OCI-LY7 (cell line): Measurements from ENCODE around the gene NTRK1. TPM values are rescaled to one million over a fixed set of nuclear protein-coding genes. Genes with fewer than 3 reads are reported as not detected.

ENCODE experiments used
- BruUV-seq: library from RNA; stranded (reverse); fragments of 400-500 nt; replicated peaks from 2 replicates; lab custom pipeline; 2021; lab: Mats Ljungman, UMichigan
- CTCF ChIA-PET: fragments of 300-600 bp; sonication (Branson Sonifier 250); formaldehyde crosslinking; loops from one replicate; lab custom pipeline; 2022; ENCODE audit warnings: antibody characterized with exemption; ENCODE audit not compliant: unreplicated experiment; lab: Charles Lee
- POLR2A ChIA-PET: fragments of 300-600 bp; sonication (Branson Sonifier 250); formaldehyde crosslinking; loops from one replicate; lab custom pipeline; 2022; ENCODE audit warnings: antibody characterized with exemption; lab: Charles Lee
- DNase-seq: peaks from one replicate; pipeline ENCODE4 v3.0.0-alpha.2; 2015; ENCODE audit warnings: low spot score
- H2AFZ ChIP-seq: fragments of 200-600 bp; sonication (generic), shearing (Covaris generic); 2 replicates; pipeline ENCODE4 v1.6.1; 2014; ENCODE audit warnings: mild to moderate bottlenecking, antibody characterized with exemption, low read length, moderate library complexity
- H3K27ac ChIP-seq: fragments of 200-600 bp; sonication (generic); 2 replicates; pipeline ENCODE4 v1.5.1; 2014; ENCODE audit warnings: mixed run types, low read depth, mild to moderate bottlenecking, moderate library complexity, low read length, inconsistent platforms; ENCODE audit not compliant: poor library complexity, severe bottlenecking
- H3K36me3 ChIP-seq: fragments of 200-600 bp; sonication (generic); 2 replicates; pipeline ENCODE4 v1.6.1; 2014; ENCODE audit warnings: mild to moderate bottlenecking, antibody characterized with exemption, low read length, moderate library complexity, mixed read lengths; ENCODE audit not compliant: insufficient read depth
- H3K4me1 ChIP-seq: fragments of 200-600 bp; sonication (generic); 2 replicates; pipeline ENCODE4 v1.5.1; 2014; ENCODE audit warnings: mild to moderate bottlenecking, low read length; ENCODE audit not compliant: insufficient read depth, poor library complexity, severe bottlenecking
- H3K4me2 ChIP-seq: fragments of 200-600 bp; sonication (generic); 2 replicates; pipeline ENCODE4 v1.6.1; 2014; ENCODE audit warnings: mild to moderate bottlenecking, low read length
- H3K4me3 ChIP-seq: fragments of 200-600 bp; sonication (generic); 2 replicates; pipeline ENCODE4 v1.5.1; 2014; ENCODE audit warnings: mild to moderate bottlenecking, low read depth, low read length; ENCODE audit not compliant: poor library complexity, severe bottlenecking
- H3K79me2 ChIP-seq: fragments of 200-600 bp; sonication (generic); 2 replicates; pipeline ENCODE4 v1.6.1; 2016; ENCODE audit warnings: low read depth, mild to moderate bottlenecking, low read length, moderate library complexity, mixed read lengths; ENCODE audit not compliant: insufficient read depth
- H3K9me2 ChIP-seq: fragments of 200-600 bp; sonication (generic); 2 replicates; pipeline ENCODE4 v1.6.1; 2016; ENCODE audit warnings: mild to moderate bottlenecking, low read length, mixed read lengths; ENCODE audit not compliant: insufficient read depth
- H3K9me3 ChIP-seq: fragments of 200-600 bp; sonication (generic); 2 replicates; pipeline ENCODE4 v1.6.1; 2014; ENCODE audit warnings: mild to moderate bottlenecking, mixed run types, low read length, mixed read lengths
- H4K20me1 ChIP-seq: fragments of 200-600 bp; sonication (generic); 2 replicates; pipeline ENCODE4 v1.6.1; 2014; ENCODE audit warnings: mild to moderate bottlenecking, antibody characterized with exemption, low read length, moderate library complexity, mixed read lengths; ENCODE audit not compliant: insufficient read depth
- EZH2phosphoT487 ChIP-seq: fragments of 200-600 bp; sonication (generic); IDR thresholded peaks from 2 replicates; pipeline ENCODE4 v1.6.1; 2018; ENCODE audit warnings: low read depth, borderline replicate concordance, mild to moderate bottlenecking, mixed run types, antibody characterized with exemption, low read length, moderate library complexity, mixed read lengths
- intact Hi-C: fragments of 100-400 bp; cut with micrococcal nuclease; formaldehyde crosslinking; loops from one replicate; pipeline ENCODE4 v1.10.0; 2022; ENCODE audit not compliant: unreplicated experiment
- total RNA-seq, 2 experiments: library from RNA; depleted of rRNA in 1 of 2; stranded (reverse); fragments of >200 nt in 1 of 2; shearing (Covaris generic) in 1 of 2; gene quantifications; 2 replicates each; pipeline ENCODE4 v1.2.3, GENCODE V29; 2014 to 2022
- TF ChIP-seq, protein P1 (sequence below): fragments of 200-600 bp; sonication (generic); conservative IDR thresholded peaks from 2 replicates; pipeline ENCODE4 v1.5.1; 2014; ENCODE audit warnings: mild to moderate bottlenecking, antibody characterized with exemption, low read length, moderate library complexity, mixed read lengths

The NTRK1 gene
- total RNA-seq, 2 experiments from 2014 or later: not detected

DNA sequence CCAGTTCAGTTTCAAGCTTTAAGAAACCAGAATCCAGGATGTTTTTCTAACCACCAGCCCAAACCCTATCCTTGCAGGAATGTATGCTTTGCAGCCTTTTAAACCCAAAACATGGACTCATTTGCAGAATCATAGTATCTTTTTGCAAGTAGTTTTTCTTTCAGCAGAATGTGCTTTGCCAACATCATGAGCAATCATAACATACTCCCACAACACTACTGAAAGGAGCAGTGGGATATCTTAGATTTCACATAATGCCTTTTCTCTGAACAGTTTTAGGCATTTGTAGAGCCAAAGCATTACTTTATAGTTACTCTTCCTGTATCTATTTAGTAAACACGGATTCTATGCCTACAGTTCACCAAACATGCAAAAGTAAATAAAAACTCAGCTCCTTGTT is 34.0 kb upstream of the NTRK1 start:
- H3K9me2 ChIP-seq: no peaks in the 10 kb centered on the region
- DNase-seq: no peak
- H3K36me3 ChIP-seq: no peaks in the 10 kb centered on the region
- H3K4me3 ChIP-seq: no peak overlapping the region
- H3K79me2 ChIP-seq: no peaks in the 10 kb centered on the region
- BruUV-seq: no TSS peak
- H3K4me1 ChIP-seq: no peaks in the 10 kb centered on the region
- TF ChIP-seq EZH2phosphoT487: no peak
- TF ChIP-seq, protein P1, sequence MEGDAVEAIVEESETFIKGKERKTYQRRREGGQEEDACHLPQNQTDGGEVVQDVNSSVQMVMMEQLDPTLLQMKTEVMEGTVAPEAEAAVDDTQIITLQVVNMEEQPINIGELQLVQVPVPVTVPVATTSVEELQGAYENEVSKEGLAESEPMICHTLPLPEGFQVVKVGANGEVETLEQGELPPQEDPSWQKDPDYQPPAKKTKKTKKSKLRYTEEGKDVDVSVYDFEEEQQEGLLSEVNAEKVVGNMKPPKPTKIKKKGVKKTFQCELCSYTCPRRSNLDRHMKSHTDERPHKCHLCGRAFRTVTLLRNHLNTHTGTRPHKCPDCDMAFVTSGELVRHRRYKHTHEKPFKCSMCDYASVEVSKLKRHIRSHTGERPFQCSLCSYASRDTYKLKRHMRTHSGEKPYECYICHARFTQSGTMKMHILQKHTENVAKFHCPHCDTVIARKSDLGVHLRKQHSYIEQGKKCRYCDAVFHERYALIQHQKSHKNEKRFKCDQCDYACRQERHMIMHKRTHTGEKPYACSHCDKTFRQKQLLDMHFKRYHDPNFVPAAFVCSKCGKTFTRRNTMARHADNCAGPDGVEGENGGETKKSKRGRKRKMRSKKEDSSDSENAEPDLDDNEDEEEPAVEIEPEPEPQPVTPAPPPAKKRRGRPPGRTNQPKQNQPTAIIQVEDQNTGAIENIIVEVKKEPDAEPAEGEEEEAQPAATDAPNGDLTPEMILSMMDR: no peak
- H3K4me2 ChIP-seq: no peak overlapping the region
- intact Hi-C loops: no loop called here
- no peak overlapping the region for H3K27ac ChIP-seq
- H4K20me1 ChIP-seq: no peaks in the 10 kb centered on the region
- H2AFZ ChIP-seq: no peak overlapping the region
- POLR2A ChIA-PET: interaction anchor here (0.5 kb wide), 1 partner anchor 31 kb away, joined by 3 read pairs; no protein-coding TSS in a partner anchor
- CTCF ChIA-PET: interaction anchor here (0.5 to 0.6 kb wide), 2 partner anchors 13 to 66 kb away, joined by 3 read pairs; no protein-coding TSS in a partner anchor
- H3K9me3 ChIP-seq: no peaks in the 10 kb centered on the region

DNA sequence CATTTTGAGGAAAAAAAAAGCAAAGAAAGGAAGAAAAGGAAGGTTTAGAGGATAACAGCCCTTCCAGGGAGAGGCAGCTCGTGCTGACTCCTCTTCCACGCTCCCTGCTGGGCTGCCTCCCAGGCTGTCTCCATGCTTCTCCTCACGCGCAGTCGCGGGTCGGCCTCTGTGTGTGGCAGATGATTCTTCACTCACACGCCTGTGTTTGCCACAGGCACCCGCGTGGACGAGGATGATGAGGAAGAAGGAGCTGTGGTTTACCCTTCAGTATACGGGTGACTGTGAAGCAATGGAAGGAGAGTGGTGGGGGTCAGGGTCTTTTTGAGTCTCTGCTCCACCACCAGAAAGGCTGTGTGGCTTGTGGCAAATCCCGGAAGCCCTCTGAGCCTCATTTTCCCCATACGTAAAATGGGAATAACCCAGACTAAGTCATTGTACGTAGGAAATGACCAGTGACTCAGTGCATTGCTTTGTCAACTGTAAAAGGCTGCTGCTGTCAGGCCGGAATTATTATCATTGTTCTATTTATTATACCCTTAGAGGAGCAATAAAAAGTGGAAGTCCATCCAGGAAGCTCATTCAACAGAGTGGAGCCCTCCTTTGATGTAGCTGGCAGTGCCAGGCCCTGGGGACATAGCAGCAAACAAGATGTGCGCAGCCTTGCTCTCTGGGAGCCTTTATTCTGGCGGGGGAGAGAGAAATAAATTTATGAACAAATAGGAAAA is 32.1 kb upstream of the NTRK1 start:
- Histone ChIP-seq H3K9me3 (no peaks in the 10 kb centered on the region), H3K4me2 (no peak overlapping the region), H2AFZ (no peak overlapping the region), H3K4me1 (no peaks in the 10 kb centered on the region), H3K9me2 (no peaks in the 10 kb centered on the region), H3K36me3 (no peaks in the 10 kb centered on the region), H4K20me1 (no peaks in the 10 kb centered on the region), H3K79me2 (no peaks in the 10 kb centered on the region), H3K27ac (no peak overlapping the region), H3K4me3 (no peak overlapping the region)
- no peak for DNase-seq
- ChIA-PET POLR2A (no interaction called here), CTCF (no interaction called here)
- intact Hi-C loops: no loop called here
- TF ChIP-seq, protein P1: no peak
- BruUV-seq: no TSS peak

DNA sequence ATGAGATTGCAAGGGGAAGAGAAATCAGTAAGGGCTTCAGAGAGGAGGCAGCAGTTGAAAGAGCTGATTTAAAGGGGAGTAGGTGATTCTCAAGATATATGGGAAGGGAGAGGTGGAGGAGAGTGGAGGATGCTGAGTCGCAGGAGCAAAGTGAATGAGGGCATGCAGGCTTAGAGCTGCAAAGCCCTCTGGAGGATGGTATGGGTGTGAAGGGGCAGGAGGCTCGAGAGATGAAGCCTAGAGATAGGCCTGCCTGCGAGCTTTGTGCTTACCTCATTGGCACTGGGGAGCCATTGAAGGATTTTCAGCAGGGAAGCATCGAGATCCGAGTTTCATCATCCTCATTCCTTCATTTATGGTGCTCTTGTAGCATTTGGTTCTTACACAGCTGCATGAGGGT is 28.2 kb upstream of the NTRK1 start:
- Histone ChIP-seq H3K36me3 (no peaks in the 10 kb centered on the region), H3K9me3 (no peaks in the 10 kb centered on the region), H2AFZ (no peak overlapping the region), H4K20me1 (no peaks in the 10 kb centered on the region), H3K4me2 (no peak overlapping the region), H3K9me2 (no peaks in the 10 kb centered on the region), H3K27ac (no peak overlapping the region), H3K4me1 (no peaks in the 10 kb centered on the region), H3K4me3 (no peak overlapping the region), H3K79me2 (no peaks in the 10 kb centered on the region)
- no peak for DNase-seq
- no peak for TF ChIP-seq EZH2phosphoT487
- TF ChIP-seq, protein P1: no peak
- POLR2A ChIA-PET: no interaction called here
- BruUV-seq: no TSS peak
- CTCF ChIA-PET: no interaction called here
- intact Hi-C loops: no loop called here
